HepG2 (cell line): ENCODE data around the gene ANKRD42. TPM values are rescaled to one million over a fixed set of nuclear protein-coding genes. Genes with fewer than 3 reads are reported as not detected.

Experiments
- ATAC-seq: fragments of 200-7000 bp; cut with Tn5 transposase; 3 replicates; pipeline ENCODE4 v1.9.1; 2020; ENCODE audit warnings: mild to moderate bottlenecking, moderate library complexity
- BruUV-seq: library from RNA; stranded (reverse); fragments of 400-500 nt; replicated peaks from 2 replicates; lab custom pipeline; 2021; lab: Mats Ljungman, UMichigan
- CTCF ChIA-PET: fragments of 300-600 bp; formaldehyde crosslinking; extraction: SDS; loops from one replicate; lab custom pipeline; 2021; ENCODE audit warnings: low total read pairs, inconsistent platforms, low intra/inter-chr PET ratio; lab: Yijun Ruan, JAX
- POLR2A ChIA-PET: fragments of 350-600 bp; sonication (Branson Sonifier 250); formaldehyde crosslinking; loops from one replicate; lab custom pipeline; 2020; ENCODE audit warnings: antibody characterized with exemption, inconsistent platforms; lab: Yijun Ruan, JAX
- DNase-seq: peaks from one replicate; pipeline ENCODE4 v3.0.0-alpha.2; 2015; ENCODE audit warnings: low spot score
- FAIRE-seq: peaks from 3 replicates; lab custom pipeline; 2011; peaks lifted over from hg19 to GRCh38; lab: Jason Lieb, UNC
- H2AFZ ChIP-seq: one replicate; pipeline ENCODE4 v1.6.1; 2011; ENCODE audit warnings: low read length, inconsistent platforms
- H3K27ac ChIP-seq: fragments of 300-600 bp; 3 replicates; pipeline ENCODE4 v1.8.0; 2011; ENCODE audit warnings: mixed run types, mild to moderate bottlenecking, mixed read lengths, low read length, inconsistent platforms; ENCODE audit not compliant: insufficient read depth; ENCODE audit errors: extremely low read length
- H3K27me3 ChIP-seq, 2 experiments: fragments of 200-600 bp in 1 of 2; 2 replicates in 1 of 2; 3 replicates in 1 of 2; pipeline versions ENCODE4 v1.6.0 to v1.8.0; 2011; ENCODE audit warnings: low read length in 2 of 2, mild to moderate bottlenecking in 2 of 2, moderate library complexity in 2 of 2, inconsistent platforms in 1 of 2; ENCODE audit not compliant: insufficient read depth in 2 of 2, control insufficient read depth in 1 of 2
- H3K36me3 ChIP-seq, 2 experiments: fragments of 200-600 bp in 1 of 2; replicated peaks in 1 of 2; 2 replicates in 1 of 2; 3 replicates in 1 of 2; pipeline versions ENCODE4 v1.5.1 to v1.8.0; 2011; ENCODE audit warnings: low read length in 2 of 2, inconsistent platforms in 1 of 2; ENCODE audit not compliant: insufficient read depth in 2 of 2, control insufficient read depth in 1 of 2
- H3K4me1 ChIP-seq: 2 replicates; pipeline ENCODE4 v1.5.1; 2012; ENCODE audit warnings: low read length, inconsistent platforms; ENCODE audit not compliant: insufficient read depth
- H3K4me2 ChIP-seq: 2 replicates; pipeline ENCODE4 v1.6.0; 2011; ENCODE audit warnings: low read depth, low read length, inconsistent platforms
- H3K4me3 ChIP-seq, 3 experiments: fragments of 200-600 bp in 1 of 3; sonication (generic), shearing (Covaris generic) in 1 of 3; replicated peaks in 1 of 3; 2 replicates each; pipeline ENCODE4 v1.5.1; 2011 to 2016; ENCODE audit warnings: low read length in 3 of 3, inconsistent platforms in 2 of 3, low read depth in 2 of 3, mild to moderate bottlenecking in 2 of 3, control low read depth in 1 of 3, mixed read lengths in 1 of 3; ENCODE audit not compliant: insufficient read depth in 1 of 3
- H3K79me2 ChIP-seq: one replicate; pipeline ENCODE4 v1.6.1; 2011; ENCODE audit warnings: low read length, inconsistent platforms; ENCODE audit not compliant: insufficient read depth
- H3K9ac ChIP-seq: 2 replicates; pipeline ENCODE4 v1.6.0; 2011; ENCODE audit warnings: mild to moderate bottlenecking, low read depth, low read length, inconsistent platforms; ENCODE audit not compliant: insufficient read depth
- H3K9me3 ChIP-seq: 2 replicates; pipeline ENCODE4 v1.5.1; 2012; ENCODE audit warnings: mild to moderate bottlenecking, low read length
- H4K20me1 ChIP-seq: 2 replicates; pipeline ENCODE4 v1.6.0; 2011; ENCODE audit warnings: inconsistent platforms, mild to moderate bottlenecking, low read length, moderate library complexity; ENCODE audit not compliant: insufficient read depth
- BCL3 ChIP-seq: sonication (generic); formaldehyde crosslinking; IDR thresholded peaks from 2 replicates; pipeline ENCODE4 v1.5.1; 2020; ENCODE audit warnings: mild to moderate bottlenecking, missing genetic modification reagents, moderate library complexity
- BCL6 ChIP-seq: IDR thresholded peaks from 2 replicates; pipeline ENCODE4 v1.6.1; 2016; ENCODE audit warnings: missing genetic modification reagents, missing compliant biosample characterization
- BRCA1 ChIP-seq: sonication (generic); formaldehyde crosslinking; IDR thresholded peaks from 2 replicates; pipeline ENCODE4 v1.4.0; 2020; ENCODE audit warnings: missing genetic modification reagents
- GLI4 ChIP-seq: sonication (generic); formaldehyde crosslinking; IDR thresholded peaks from 2 replicates; pipeline ENCODE4 v1.5.1; 2020; ENCODE audit warnings: missing genetic modification reagents, mild to moderate bottlenecking, moderate library complexity, borderline replicate concordance
- HMGA1 ChIP-seq: sonication (generic); formaldehyde crosslinking; conservative IDR thresholded peaks from 2 replicates; pipeline ENCODE4 v1.4.0; 2020; ENCODE audit warnings: missing genetic modification reagents
- KLF9 ChIP-seq: IDR thresholded peaks from 2 replicates; pipeline ENCODE4 v1.6.1; 2016; ENCODE audit warnings: low read depth
- LCORL ChIP-seq, 2 experiments: fragments of 450-650 bp in 1 of 2; sonication (generic) in 1 of 2; formaldehyde crosslinking in 1 of 2; IDR thresholded peaks; 2 replicates each; pipeline versions ENCODE4 v1.5.0 to v1.6.1; 2017 to 2020; ENCODE audit warnings: antibody characterized with exemption in 1 of 2, missing genetic modification reagents in 1 of 2
- POLR2G ChIP-seq: fragments of 200-400 bp; formaldehyde crosslinking; IDR thresholded peaks from 2 replicates; pipeline ENCODE4 v1.6.1; 2018; ENCODE audit warnings: mild to moderate bottlenecking, low read depth, low read length, moderate library complexity
- RBM22 ChIP-seq: fragments of 200-400 bp; formaldehyde crosslinking; optimal IDR thresholded peaks from 2 replicates; pipeline ENCODE3; 2017; ENCODE audit warnings: mild to moderate bottlenecking, low read length, moderate library complexity
- RFX1 ChIP-seq: fragments of 450-650 bp; IDR thresholded peaks from 2 replicates; pipeline ENCODE4 v1.6.1; 2017
- ZC3H13 ChIP-seq: sonication (generic); formaldehyde crosslinking; IDR thresholded peaks from 2 replicates; pipeline ENCODE4 v1.8.1; 2023; ENCODE audit warnings: mild to moderate bottlenecking, missing genetic modification reagents, moderate library complexity
- ZFYVE20 ChIP-seq: sonication (generic); formaldehyde crosslinking; IDR thresholded peaks from 2 replicates; pipeline ENCODE4 v1.8.0; 2023; ENCODE audit warnings: low read depth, mild to moderate bottlenecking, moderate library complexity, missing genetic modification reagents, borderline replicate concordance
- ZMYM3 ChIP-seq: sonication (generic); formaldehyde crosslinking; IDR thresholded peaks from 2 replicates; pipeline ENCODE4 v1.5.1; 2020; ENCODE audit warnings: mild to moderate bottlenecking, missing genetic modification reagents
- ZNF235 ChIP-seq: sonication (generic); formaldehyde crosslinking; IDR thresholded peaks from 2 replicates; pipeline ENCODE4 v1.8.1; 2023; ENCODE audit warnings: mild to moderate bottlenecking, missing genetic modification reagents, borderline replicate concordance
- ZNF703 ChIP-seq: sonication (generic); formaldehyde crosslinking; IDR thresholded peaks from 2 replicates; pipeline ENCODE4 v1.5.1; 2020; ENCODE audit warnings: missing genetic modification reagents, mild to moderate bottlenecking, moderate library complexity, borderline replicate concordance
- WGBS: methylation state at CpG from one replicate; pipeline ENCODE4 v1.1.6; 2017; ENCODE audit warnings: low lambda C conversion rate; 5-methylcytosine and 5-hydroxymethylcytosine counted together
- in situ Hi-C: cut with HindIII; loops from 2 replicates; pipeline ENCODE4 v1.10.0; 2017; ENCODE audit warnings: low pct_unique_long_range_greater_than_20kb; ENCODE audit not compliant: extremely low pct_ligation_motif_present
- intact Hi-C: fragments of 100-400 bp; cut with micrococcal nuclease; formaldehyde crosslinking; loops from one replicate; pipeline ENCODE4 v1.10.0; 2022; ENCODE audit not compliant: unreplicated experiment
- polyA plus RNA-seq, 8 experiments: library from polyadenylated mRNA; depleted of rRNA in 3 of 8; stranded (reverse) in 7 of 8; unstranded in 1 of 8; fragments of >200 nt; fragmentation: Illumina TruSeq in 4 of 8; extraction: Trizol in 4 of 8; gene quantifications; 2 replicates each; pipeline versions ENCODE4 v1.2.1 to v1.2.3, GENCODE V29; 2011 to 2016; ENCODE audit warnings: low read depth in 4 of 8, missing spikeins in 1 of 8, mixed read lengths in 1 of 8; ENCODE audit not compliant: insufficient read depth in 1 of 8
- total RNA-seq, 5 experiments: library from RNA; depleted of rRNA; stranded (reverse); fragments of >200 nt; fragmentation: Illumina TruSeq; extraction: Trizol; gene quantifications; 2 replicates each; pipeline ENCODE4 v1.2.3, GENCODE V29; 2016; ENCODE audit warnings: low read depth in 1 of 5
- TF ChIP-seq, protein P1 (sequence below): sonication (generic); formaldehyde crosslinking; IDR thresholded peaks from 2 replicates; pipeline ENCODE4 v1.8.0; 2022; ENCODE audit warnings: low read depth, missing genetic modification reagents

ANKRD42 gene
- total and polyA plus RNA-seq, 2 of the 13 experiments (the other 11 are each of a cell fraction or from before 2014, with no cell fraction given), result 2.2 to 3.7 TPM

DNA sequence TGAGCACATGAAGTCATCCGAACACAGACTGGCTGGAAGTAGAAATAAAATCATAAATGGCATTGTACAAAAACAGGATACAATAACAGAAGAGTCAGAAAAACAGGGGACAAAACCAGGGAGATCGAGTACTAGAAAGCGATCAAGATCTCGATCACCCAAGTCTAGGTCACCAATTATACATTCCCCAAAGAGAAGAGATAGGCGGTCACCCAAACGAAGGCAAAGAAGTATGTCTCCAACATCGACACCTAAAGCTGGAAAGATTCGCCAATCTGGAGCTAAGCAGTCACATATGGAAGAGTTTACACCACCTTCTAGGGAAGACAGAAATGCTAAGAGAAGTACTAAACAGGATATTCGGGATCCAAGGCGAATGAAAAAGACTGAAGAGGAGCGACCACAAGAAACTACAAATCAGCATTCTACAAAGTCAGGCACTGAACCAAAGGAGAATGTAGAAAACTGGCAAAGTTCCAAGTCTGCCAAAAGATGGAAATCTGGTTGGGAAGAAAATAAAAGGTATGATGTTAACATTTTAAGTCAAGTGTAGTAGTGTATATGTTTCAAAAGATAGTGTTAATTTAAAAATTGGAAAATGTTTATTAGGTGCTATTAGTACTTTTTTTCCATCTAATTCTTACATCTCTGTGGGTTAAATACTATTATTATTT lies 27.2 kb upstream of the ANKRD42 start:
- intact Hi-C loops, result no loop called here
- H3K9ac ChIP-seq, result no peak overlapping the region
- H3K4me3 ChIP-seq, result no peak overlapping the region
- H2AFZ ChIP-seq, result no peak overlapping the region
- POLR2A ChIA-PET, result interaction anchor here (1.6 kb wide), 1 partner anchor 10 kb away, joined by 6 read pairs; the partner anchor contains the start of gene PCF11
- in situ Hi-C loops, result loop anchor here (10.0 kb wide), 1 partner anchor 262 kb away; the partner anchor contains the start of genes DDIAS and PRCP
- ATAC-seq (no peak), DNase-seq (no peak), FAIRE-seq (no peak)
- no peaks in the 10 kb centered on the region for H3K27me3 ChIP-seq
- CTCF ChIA-PET, result no interaction called here
- peaks cover 47% of the 10 kb centered on the region for H3K79me2 ChIP-seq
- no peaks in the 10 kb centered on the region; the same call in 1 of the 2 replicates for H4K20me1 ChIP-seq
- TF ChIP-seq KLF9 (CRISPR knock-in tag) (no peak), ZNF703 (no peak), ZNF235 (CRISPR knock-in tag) (no peak), RBM22 (peak; percentile 17), LCORL (IDR thresholded peaks at IDR 0.05) (0 out of 2 replicates have a peak, but pooled peaks have one; percentile 44), LCORL (CRISPR knock-in tag; IDR thresholded peaks at IDR 0.05) (no peak), GLI4 (CRISPR knock-in tag) (no peak)
- no peak overlapping the region for H3K27ac ChIP-seq
- 97% methylated on average over 11 of the region's 11 CpGs for WGBS
- peaks cover 42% of the 10 kb centered on the region for H3K4me1 ChIP-seq
- H3K36me3 ChIP-seq, result peaks cover 16 to 35% of the 10 kb centered on the region in 2 experiments
- H3K9me3 ChIP-seq, result no peaks in the 10 kb centered on the region
- H3K4me2 ChIP-seq, result no peak overlapping the region
- TSS peak; percentile 7 for BruUV-seq

DNA sequence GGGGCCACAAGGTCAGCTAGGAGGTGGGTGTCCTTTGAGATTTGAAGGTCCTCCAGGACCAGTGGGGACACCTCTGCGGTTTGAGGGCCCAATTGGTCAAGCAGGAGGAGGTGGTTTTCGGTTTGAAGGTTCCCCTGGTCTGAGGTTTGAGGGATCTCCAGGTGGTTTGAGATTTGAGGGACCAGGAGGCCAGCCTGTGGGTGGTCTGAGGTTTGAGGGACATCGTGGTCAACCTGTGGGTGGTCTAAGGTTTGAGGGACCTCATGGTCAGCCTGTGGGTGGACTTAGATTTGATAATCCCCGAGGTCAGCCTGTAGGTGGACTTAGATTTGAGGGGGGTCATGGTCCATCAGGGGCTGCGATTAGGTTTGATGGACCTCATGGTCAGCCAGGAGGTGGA lies 24.8 kb upstream of the ANKRD42 start:
- no TSS peak for BruUV-seq
- POLR2A ChIA-PET, result no interaction called here

More for the DNA sequence above, 24.8 kb upstream of the ANKRD42 start:
- intact Hi-C loops, result no loop called here
- no peak overlapping the region for H2AFZ ChIP-seq
- H3K27ac ChIP-seq, result no peak overlapping the region
- H3K4me2 ChIP-seq, result no peak overlapping the region
- H3K9ac ChIP-seq, result no peak overlapping the region
- H3K4me3 ChIP-seq, result no peak overlapping the region
- CTCF ChIA-PET, result no interaction called here
- ATAC-seq (peak; percentile 15), FAIRE-seq (no peak), DNase-seq (no peak)
- no peaks in the 10 kb centered on the region for H3K27me3 ChIP-seq
- WGBS, result 98% methylated on average over 5 of the region's 5 CpGs
- H3K79me2 ChIP-seq, result peaks cover 40% of the 10 kb centered on the region
- in situ Hi-C loops, result loop anchor here (10.0 kb wide), 1 partner anchor 264 kb away; the partner anchor contains the start of genes DDIAS and PRCP
- H4K20me1 ChIP-seq, result no peaks in the 10 kb centered on the region
- TF ChIP-seq BCL6 (CRISPR knock-in tag) (no peak), RFX1 (no peak), ZC3H13 (CRISPR knock-in tag) (peak; percentile 60; the same call in 1 of the 2 replicates), BRCA1 (no peak), POLR2G (peak; percentile 42; the same call in 1 of the 2 replicates), ZMYM3 (CRISPR knock-in tag) (no peak), BCL3 (CRISPR knock-in tag) (no peak), HMGA1 (CRISPR knock-in tag) (no peak), ZFYVE20 (CRISPR knock-in tag) (no peak)
- TF ChIP-seq, protein P1, sequence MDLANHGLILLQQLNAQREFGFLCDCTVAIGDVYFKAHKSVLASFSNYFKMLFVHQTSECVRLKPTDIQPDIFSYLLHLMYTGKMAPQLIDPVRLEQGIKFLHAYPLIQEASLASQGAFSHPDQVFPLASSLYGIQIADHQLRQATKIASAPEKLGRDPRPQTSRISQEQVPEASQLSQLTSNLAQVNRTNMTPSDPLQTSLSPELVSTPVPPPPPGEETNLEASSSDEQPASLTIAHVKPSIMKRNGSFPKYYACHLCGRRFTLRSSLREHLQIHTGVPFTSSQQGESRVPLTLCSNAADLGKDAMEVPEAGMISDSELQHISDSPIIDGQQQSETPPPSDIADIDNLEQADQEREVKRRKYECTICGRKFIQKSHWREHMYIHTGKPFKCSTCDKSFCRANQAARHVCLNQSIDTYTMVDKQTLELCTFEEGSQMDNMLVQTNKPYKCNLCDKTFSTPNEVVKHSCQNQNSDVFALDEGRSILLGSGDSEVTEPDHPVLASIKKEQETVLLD, result no peak
- no peaks in the 10 kb centered on the region for H3K9me3 ChIP-seq
- peaks cover 16 to 44% of the 10 kb centered on the region in 2 experiments for H3K36me3 ChIP-seq
- H3K4me1 ChIP-seq, result peaks cover 29% of the 10 kb centered on the region; the same call in 1 of the 2 replicates
